ENCODE measurements around the gene GNPTAB.
"Not testable (repeated sequence)": the region's sequence is repeated elsewhere in the genome, so short reads cannot be mapped to it uniquely, and the experiment has no call there.

GNPTAB gene

GRCh38 chr12:101830367-101831325, at the start of gene GNPTAB:
GNPTAB (minus strand) TSS chr12:101830959; CDS start chr12:101830675, 284 bp downstream.
- peak; percentile 95 for DNase-seq

GRCh38 chr12:101878243-101878821, 47.6 kb upstream of the GNPTAB start:
- no peak for DNase-seq

- no peak for DNase-seq
Observed at GRCh38 chr12:101877806-101878242, 47.1 kb upstream of the GNPTAB start.

GRCh38 chr12:101876861-101877805, 46.4 kb upstream of the GNPTAB start, which contains the start of gene DRAM1:
DRAM1 (plus strand) TSS chr12:101877580; CDS start chr12:101877790, 210 bp downstream.
- DNase-seq = peak; percentile 71

- DNase-seq = no peak
Observed at GRCh38 chr12:101876322-101876860, 45.6 kb upstream of the GNPTAB start.

GRCh38 chr12:101875162-101875561, 44.4 kb upstream of the GNPTAB start:
- DNase-seq = no peak

GRCh38 chr12:101870925-101871324, 40.2 kb upstream of the GNPTAB start:
- DNase-seq = no peak

GRCh38 chr12:101867619-101868018, 36.9 kb upstream of the GNPTAB start:
- DNase-seq = not testable (repeated sequence)

GRCh38 chr12:101866615-101867373, 36.0 kb upstream of the GNPTAB start:
- no peak for DNase-seq

- DNase-seq = no peak
Observed at GRCh38 chr12:101863981-101864380, 33.2 kb upstream of the GNPTAB start.

- DNase-seq = no peak
Observed at GRCh38 chr12:101862245-101862644, 31.5 kb upstream of the GNPTAB start.

- DNase-seq = not testable (repeated sequence)
Observed at GRCh38 chr12:101861688-101862087, 30.9 kb upstream of the GNPTAB start.

- DNase-seq = no peak
Observed at GRCh38 chr12:101859664-101860607, 29.2 kb upstream of the GNPTAB start.

- no peak for DNase-seq
Observed at GRCh38 chr12:101858361-101858760, 27.6 kb upstream of the GNPTAB start.

GRCh38 chr12:101857043-101857558, 26.3 kb upstream of the GNPTAB start:
- no peak for DNase-seq

GRCh38 chr12:101856614-101857013, 25.9 kb upstream of the GNPTAB start:
- DNase-seq = not testable (repeated sequence)

GRCh38 chr12:101855976-101856375, 25.2 kb upstream of the GNPTAB start:
- DNase-seq = no peak

- no peak for DNase-seq
Observed at GRCh38 chr12:101855364-101855884, 24.7 kb upstream of the GNPTAB start.

- no peak for DNase-seq
Observed at GRCh38 chr12:101854747-101855146, 24.0 kb upstream of the GNPTAB start.

GRCh38 chr12:101852998-101853397, 22.2 kb upstream of the GNPTAB start:
- no peak for DNase-seq
